Activated CD4-positive, alpha-beta memory T cell treated with anti-CD3 and anti-CD28 coated beads, Interleukin-2, amount 10 ng/mL, durations not matched to agents 7 days and 5 days (primary cell): ENCODE data around the gene FGD2. TPM values are rescaled to one million over a fixed set of nuclear protein-coding genes. Genes with fewer than 3 reads are reported as not detected.

Experiments
- CTCF ChIA-PET: fragments of 350-600 bp; sonication (Branson Sonifier 250); formaldehyde crosslinking; loops from one replicate; lab custom pipeline; 2021; ENCODE audit warnings: antibody characterized with exemption, inconsistent platforms; lab: Charles Lee
- POLR2A ChIA-PET: fragments of 350-600 bp; sonication (Branson Sonifier 250); formaldehyde crosslinking; loops from one replicate; lab custom pipeline; 2021; ENCODE audit warnings: antibody characterized with exemption; lab: Charles Lee
- DNase-seq: peaks from one replicate; pipeline ENCODE4 v3.0.0-alpha.2; 2020
- H3K27ac Mint-ChIP-seq: one replicate; pipeline ENCODE4 v1.8.0; 2021; ENCODE audit warnings: mild to moderate bottlenecking, mixed read lengths
- H3K27me3 Mint-ChIP-seq: one replicate; pipeline ENCODE4 v1.8.0; 2021; ENCODE audit warnings: mixed read lengths
- H3K36me3 Mint-ChIP-seq: one replicate; pipeline ENCODE4 v1.8.0; 2021; ENCODE audit warnings: low read depth, mixed read lengths
- H3K4me1 Mint-ChIP-seq: one replicate; pipeline ENCODE4 v1.8.0; 2021; ENCODE audit warnings: mixed read lengths
- H3K4me3 Mint-ChIP-seq: one replicate; pipeline ENCODE4 v1.8.0; 2021; ENCODE audit warnings: mild to moderate bottlenecking, mixed read lengths
- H3K9me3 Mint-ChIP-seq: one replicate; pipeline ENCODE4 v1.8.0; 2021; ENCODE audit warnings: mixed read lengths
- total RNA-seq, 2 experiments: library from RNA; stranded (reverse); gene quantifications; one replicate each; pipeline ENCODE4 v1.2.3, GENCODE V29; 2021

FGD2 gene
- total RNA-seq, 2 experiments from 2014 or later: 4.7 to 4.9 TPM

- Mint-ChIP-seq H3K4me1 (peaks cover 12% of the 10 kb centered on the region), H3K9me3 (peaks cover 2% of the 10 kb centered on the region), H3K27me3 (no peaks in the 10 kb centered on the region), H3K36me3 (no peaks in the 10 kb centered on the region), H3K27ac (no peak overlapping the region), H3K4me3 (no peak overlapping the region)
- POLR2A ChIA-PET: no interaction called here
- no peak for DNase-seq
- CTCF ChIA-PET: interaction anchor here (0.6 kb wide), 1 partner anchor 10 kb away, joined by 5 read pairs; no protein-coding TSS in a partner anchor
These were observed 71.9 kb downstream of the FGD2 start for GRCh38 chr6:37077191-37077904.

DNA sequence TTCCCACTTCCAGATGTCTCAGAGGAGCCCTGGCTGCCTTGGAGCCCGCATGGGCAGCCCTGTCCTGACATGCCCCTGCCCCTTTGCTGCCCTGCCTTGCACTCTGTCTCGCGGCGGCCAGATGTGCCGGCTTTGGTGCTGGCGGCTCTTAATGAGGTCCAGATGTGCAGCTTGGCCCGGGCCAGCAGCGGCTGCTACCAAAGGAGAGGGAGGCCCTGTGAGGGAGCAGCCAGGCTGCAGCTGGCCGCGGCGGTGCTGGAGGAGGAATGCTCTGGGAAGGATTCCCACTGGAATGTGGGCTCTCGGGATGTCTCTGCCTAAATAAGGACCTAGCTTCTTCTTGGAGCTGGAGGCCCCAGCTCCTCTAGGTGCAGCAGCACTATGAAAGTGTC is 72.4 kb downstream of the FGD2 start:
- Mint-ChIP-seq H3K27me3 (no peaks in the 10 kb centered on the region), H3K4me3 (no peak overlapping the region), H3K4me1 (peaks cover 7% of the 10 kb centered on the region), H3K9me3 (peaks cover 2% of the 10 kb centered on the region), H3K36me3 (no peaks in the 10 kb centered on the region), H3K27ac (no peak overlapping the region)
- CTCF ChIA-PET: no interaction called here
- POLR2A ChIA-PET: no interaction called here
- DNase-seq: no peak

Other genes starting within 250 kb of the FGD2 start
- gene CPNE5, start 166.2 kb upstream of the FGD2 start, total RNA-seq: 1 to 10 TPM; 4.0 TPM
- gene PPIL1, start 130.9 kb upstream of the FGD2 start, total RNA-seq: 10 to 100 TPM; 22.8 to 24.3 TPM
- 10 to 100 TPM; 51.8 to 53.8 TPM for gene C6orf89, start 119.7 kb upstream of the FGD2 start, total RNA-seq
- gene PI16, start 50.9 kb upstream of the FGD2 start, total RNA-seq: 1 to 10 TPM; 7.3 to 8.5 TPM
- gene MTCH1, start 19.5 kb upstream of the FGD2 start, total RNA-seq: 100 to 1,000 TPM; 131 TPM
- gene PIM1, start 164.5 kb downstream of the FGD2 start, total RNA-seq: 100 to 1,000 TPM; 497 to 505 TPM